ENCODE data around the gene EDEM3. TPM values are rescaled to one million over a fixed set of nuclear protein-coding genes. Genes with fewer than 3 reads are reported as not detected.

The EDEM3 gene
- total RNA-seq, 3 donors from 2014 or later, result 42.3 to 44.5 (median 43.2) TPM

DNA sequence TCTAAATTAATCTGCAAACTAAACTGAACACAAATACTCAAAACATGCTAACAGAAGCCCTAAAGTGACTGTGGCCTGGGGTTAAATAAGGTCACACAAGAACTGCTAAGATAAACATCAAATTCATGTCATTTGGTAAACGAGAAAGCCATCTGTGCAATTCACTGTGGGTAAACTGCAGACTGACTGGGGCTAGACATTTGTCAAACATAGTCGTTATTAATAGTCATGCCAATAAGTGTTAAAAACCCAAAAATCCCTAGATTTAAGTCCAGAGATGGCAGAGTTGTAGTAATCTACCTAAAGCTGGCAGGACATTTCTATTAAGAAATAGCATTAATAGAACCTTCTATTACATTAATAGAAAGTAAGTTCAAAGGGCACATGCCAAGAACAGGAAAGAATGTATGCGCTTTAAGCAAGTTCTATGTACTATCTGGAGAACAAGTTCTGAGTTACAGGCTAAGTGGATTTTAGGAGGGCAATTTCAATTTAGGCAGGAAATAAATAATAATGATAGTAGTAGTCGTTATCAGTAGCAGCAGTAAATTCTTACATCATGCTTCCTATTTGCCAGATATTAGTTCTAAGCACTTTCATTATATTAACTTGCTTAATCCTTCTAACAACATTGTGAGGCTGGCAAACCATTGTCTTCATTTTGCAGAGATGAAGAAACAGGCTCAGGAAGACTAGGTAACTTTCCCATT, 8.6 kb downstream of the EDEM3 start:
- Histone ChIP-seq H3K9me3 (no peaks in the 10 kb centered on the region), H3K4me1 (no peaks in the 10 kb centered on the region), H3K27ac (no peak overlapping the region), H3K36me3 (no peaks in the 10 kb centered on the region), H3K27me3 (no peaks in the 10 kb centered on the region), H3K4me3 (no peak overlapping the region)
- intact Hi-C loops (cut with DNase I; ENCODE audit: low total_unique reads), result no loop called here
- DNase-seq (ENCODE audit: low spot score in 2 of 2), result no peak
- no peak for TF ChIP-seq CTCF (IDR thresholded peaks at IDR 0.05)
- TF ChIP-seq POLR2A (IDR thresholded peaks at IDR 0.05), result no peak
- no peak for TF ChIP-seq POLR2AphosphoS5 (IDR thresholded peaks at IDR 0.05)

GRCh38 chr1:184745110-184745509, 9.5 kb downstream of the EDEM3 start:
- intact Hi-C loops (cut with DNase I; ENCODE audit: low total_unique reads), result no loop called here
- Histone ChIP-seq H3K4me1 (no peaks in the 10 kb centered on the region), H3K27ac (no peak overlapping the region), H3K4me3 (no peak overlapping the region), H3K9me3 (no peaks in the 10 kb centered on the region), H3K27me3 (no peaks in the 10 kb centered on the region), H3K36me3 (no peaks in the 10 kb centered on the region)
- DNase-seq (ENCODE audit: low spot score in 2 of 2), result no peak
- TF ChIP-seq CTCF (IDR thresholded peaks at IDR 0.05) (no peak), POLR2A (IDR thresholded peaks at IDR 0.05) (no peak), POLR2AphosphoS5 (IDR thresholded peaks at IDR 0.05) (no peak)

DNA sequence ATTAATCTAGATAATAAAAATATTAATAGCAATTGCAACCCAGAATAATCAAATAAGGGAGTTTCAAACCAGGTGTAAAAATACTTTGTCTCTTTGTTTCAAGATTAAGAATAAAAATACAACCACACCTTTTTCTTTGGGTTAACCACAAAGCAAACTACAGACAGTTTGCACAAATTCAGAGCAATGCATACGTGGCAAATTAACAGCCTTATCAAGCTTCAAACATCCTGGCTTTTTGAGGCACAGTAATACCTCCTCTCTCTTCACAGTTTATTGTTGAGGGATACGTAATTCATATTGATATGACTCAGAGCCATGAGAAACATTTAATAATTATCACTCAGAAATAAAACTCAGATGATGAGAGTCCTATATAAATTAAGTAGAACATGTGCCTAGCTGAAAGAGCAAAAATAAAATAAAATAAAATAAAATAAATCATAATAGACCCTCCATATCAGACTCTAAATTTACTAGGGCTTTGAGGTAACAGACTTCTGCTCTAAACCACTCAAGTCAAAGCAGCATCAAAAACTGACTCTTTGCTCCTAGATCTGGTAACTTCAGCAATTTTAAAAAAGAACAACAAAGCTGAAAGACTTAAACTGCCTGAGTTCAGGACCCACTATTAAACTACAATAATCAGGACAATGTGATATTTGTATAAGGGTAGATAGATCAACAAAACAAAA, 11.4 kb downstream of the EDEM3 start:
- TF ChIP-seq CTCF (IDR thresholded peaks at IDR 0.05) (no peak), POLR2A (IDR thresholded peaks at IDR 0.05) (no peak), POLR2AphosphoS5 (IDR thresholded peaks at IDR 0.05) (no peak)

DNA sequence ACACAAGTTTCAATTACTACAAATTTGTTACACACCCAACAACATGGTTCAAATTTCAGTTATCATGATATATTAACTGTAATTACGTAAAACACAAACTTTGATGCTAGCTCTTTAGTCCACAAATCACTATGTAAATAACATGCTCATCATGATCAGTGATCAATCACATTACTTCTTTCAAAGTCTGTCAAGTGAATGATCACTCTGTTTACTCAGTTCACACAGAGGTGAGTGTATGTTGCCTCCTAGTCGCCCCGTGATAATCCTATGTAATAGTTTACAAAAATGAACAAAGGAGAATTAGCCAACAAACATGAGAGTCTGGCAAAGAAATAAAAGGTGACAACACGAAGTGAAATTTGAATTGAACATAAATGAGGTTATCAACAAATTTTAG, 14.3 kb downstream of the EDEM3 start:
- intact Hi-C loops (cut with DNase I; ENCODE audit: low total_unique reads), result no loop called here
- H3K27me3 ChIP-seq, result no peaks in the 10 kb centered on the region
- H3K9me3 ChIP-seq, result no peaks in the 10 kb centered on the region
- H3K27ac ChIP-seq, result no peak overlapping the region
- DNase-seq (ENCODE audit: low spot score in 2 of 2), result no peak
- no peak overlapping the region for H3K4me3 ChIP-seq
- no peaks in the 10 kb centered on the region for H3K4me1 ChIP-seq
- TF ChIP-seq POLR2A (IDR thresholded peaks at IDR 0.05) (no peak), POLR2AphosphoS5 (IDR thresholded peaks at IDR 0.05) (no peak), CTCF (IDR thresholded peaks at IDR 0.05) (no peak)
- H3K36me3 ChIP-seq, result no peaks in the 10 kb centered on the region

More for the DNA sequence above, 11.4 kb downstream of the EDEM3 start:
- Histone ChIP-seq H3K4me1 (no peaks in the 10 kb centered on the region), H3K27ac (no peak overlapping the region), H3K27me3 (no peaks in the 10 kb centered on the region), H3K4me3 (no peak overlapping the region), H3K9me3 (no peaks in the 10 kb centered on the region), H3K36me3 (no peaks in the 10 kb centered on the region)
- intact Hi-C loops (cut with DNase I; ENCODE audit: low total_unique reads), result no loop called here
- no peak for DNase-seq (ENCODE audit: low spot score in 2 of 2)

DNA sequence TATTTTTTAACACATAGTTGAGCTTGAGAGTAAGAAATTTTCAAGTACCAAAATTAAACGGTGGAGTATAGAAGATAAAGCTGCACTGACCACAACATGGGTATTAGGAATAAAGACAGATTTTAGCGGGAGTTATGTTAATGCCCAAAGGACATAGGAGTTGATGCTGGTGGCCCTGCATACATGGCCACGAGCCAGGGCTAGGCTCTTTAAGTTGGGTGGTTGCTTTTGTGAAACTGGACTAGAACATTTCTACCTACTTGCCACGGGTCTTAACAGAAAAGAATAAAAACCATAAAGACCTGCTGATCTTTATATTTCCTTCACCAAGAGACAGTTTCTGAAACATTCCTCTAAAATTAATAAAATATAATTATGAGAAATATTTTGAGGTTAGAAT, 14.9 kb downstream of the EDEM3 start:
- H3K9me3 ChIP-seq, result no peaks in the 10 kb centered on the region
- TF ChIP-seq CTCF (IDR thresholded peaks at IDR 0.05) (no peak), POLR2A (IDR thresholded peaks at IDR 0.05) (no peak), POLR2AphosphoS5 (IDR thresholded peaks at IDR 0.05) (no peak)
- no peaks in the 10 kb centered on the region for H3K27me3 ChIP-seq
- no peaks in the 10 kb centered on the region for H3K4me1 ChIP-seq
- no peaks in the 10 kb centered on the region for H3K36me3 ChIP-seq
- no peak for DNase-seq (ENCODE audit: low spot score in 2 of 2)
- no peak overlapping the region for H3K4me3 ChIP-seq
- intact Hi-C loops (cut with DNase I; ENCODE audit: low total_unique reads), result no loop called here
- no peak overlapping the region for H3K27ac ChIP-seq

Data from breast epithelium (tissue), 4 donors.